Endothelial cell of umbilical vein (primary cell): ENCODE data around the gene CEP85. TPM values are rescaled to one million over a fixed set of nuclear protein-coding genes. Genes with fewer than 3 reads are reported as not detected.

Experiments used
- BruUV-seq: library from RNA; stranded (reverse); fragments of 400-500 nt; replicated peaks from 2 replicates; lab custom pipeline; 2021; lab: Mats Ljungman, UMichigan
- CTCF ChIA-PET: fragments of 300-600, 350-600 bp; sonication (Branson Sonifier 250); formaldehyde crosslinking; loops from one replicate; lab custom pipeline; 2021; ENCODE audit warnings: antibody characterized with exemption, inconsistent platforms; lab: Charles Lee
- POLR2A ChIA-PET: fragments of 300-600, 350-600 bp; sonication (Branson Sonifier 250); formaldehyde crosslinking; loops from one replicate; lab custom pipeline; 2021; ENCODE audit warnings: antibody characterized with exemption, inconsistent platforms; lab: Charles Lee
- DNase-seq: peaks from one replicate; pipeline ENCODE4 v3.0.0-alpha.2; 2011; ENCODE audit warnings: low read depth, low spot score
- FAIRE-seq: peaks from 2 replicates; lab custom pipeline; 2011; peaks lifted over from hg19 to GRCh38; lab: Jason Lieb, UNC
- H2AFZ ChIP-seq: 2 replicates; pipeline ENCODE4 v1.6.0; 2012; ENCODE audit warnings: low read depth, low read length, control low read depth, inconsistent platforms
- H3K27ac ChIP-seq: 2 replicates; pipeline ENCODE4 v1.5.1; 2011; ENCODE audit warnings: low read depth, mild to moderate bottlenecking, control low read depth, low read length, moderate library complexity; ENCODE audit not compliant: insufficient read depth
- H3K27me3 ChIP-seq, 2 experiments: 2 replicates each; pipeline versions ENCODE4 v1.6.0 to v1.6.1; 2011; ENCODE audit warnings: low read length in 2 of 2, mixed read lengths in 1 of 2; ENCODE audit not compliant: control insufficient read depth in 2 of 2, insufficient read depth in 2 of 2
- H3K36me3 ChIP-seq, 2 experiments: 2 replicates in 1 of 2; 3 replicates in 1 of 2; pipeline ENCODE4 v1.5.1; 2011; ENCODE audit warnings: low read length in 2 of 2, mild to moderate bottlenecking in 1 of 2, moderate library complexity in 1 of 2; ENCODE audit not compliant: control insufficient read depth in 2 of 2, insufficient read depth in 2 of 2; ENCODE audit errors: extremely low read depth in 1 of 2
- H3K4me1 ChIP-seq: 3 replicates; pipeline ENCODE4 v1.5.1; 2011; ENCODE audit warnings: mild to moderate bottlenecking, low read length; ENCODE audit not compliant: control insufficient read depth, insufficient read depth; ENCODE audit errors: extremely low read depth
- H3K4me2 ChIP-seq: 2 replicates; pipeline ENCODE4 v1.6.1; 2011; ENCODE audit warnings: low read length, control low read depth, mixed read lengths; ENCODE audit not compliant: insufficient read depth
- H3K4me3 ChIP-seq, 3 experiments: fragments of 200-600 bp in 1 of 3; sonication (generic), shearing (Covaris generic) in 1 of 3; replicated peaks in 1 of 3; 2 replicates each; pipeline ENCODE4 v1.5.1; 2011 to 2016; ENCODE audit warnings: control low read depth in 3 of 3, low read length in 3 of 3, mild to moderate bottlenecking in 2 of 3, inconsistent platforms in 1 of 3, low read depth in 1 of 3, moderate library complexity in 1 of 3; ENCODE audit not compliant: insufficient read depth in 1 of 3
- H3K79me2 ChIP-seq: 2 replicates; pipeline ENCODE4 v1.6.0; 2012; ENCODE audit warnings: low read length, inconsistent platforms; ENCODE audit not compliant: control insufficient read depth, insufficient read depth
- H3K9ac ChIP-seq: replicated peaks from 2 replicates; pipeline ENCODE3; 2011; ENCODE audit warnings: low read length, control low read depth; ENCODE audit not compliant: insufficient read depth; ENCODE audit errors: extremely low read depth
- H3K9me1 ChIP-seq: replicated peaks from 3 replicates; pipeline ENCODE4 v1.6.0; 2011; ENCODE audit warnings: mild to moderate bottlenecking, low read length; ENCODE audit not compliant: control insufficient read depth, insufficient read depth; ENCODE audit errors: extremely low read depth
- H3K9me3 ChIP-seq: replicated peaks from 2 replicates; pipeline ENCODE4 v1.5.1; 2012; ENCODE audit warnings: low read length, inconsistent platforms; ENCODE audit not compliant: control insufficient read depth, insufficient read depth
- H4K20me1 ChIP-seq: replicated peaks from 2 replicates; pipeline ENCODE3; 2011; ENCODE audit warnings: mild to moderate bottlenecking, low read length; ENCODE audit not compliant: control insufficient read depth, insufficient read depth; ENCODE audit errors: extremely low read depth
- EZH2 ChIP-seq: IDR thresholded peaks from 2 replicates; pipeline ENCODE4 v1.6.1; 2012; ENCODE audit warnings: borderline replicate concordance, low read depth, mild to moderate bottlenecking, moderate library complexity, low read length, inconsistent platforms; ENCODE audit not compliant: severe bottlenecking
- FOS ChIP-seq: IDR thresholded peaks from 2 replicates; pipeline ENCODE4 v1.6.1; 2011; ENCODE audit warnings: mild to moderate bottlenecking, low read length, moderate library complexity, borderline replicate concordance; ENCODE audit not compliant: insufficient read depth
- GATA2 ChIP-seq: IDR thresholded peaks from 2 replicates; pipeline ENCODE4 v1.7.0; 2011; ENCODE audit warnings: low read depth, mild to moderate bottlenecking, moderate library complexity, mixed read lengths, low read length; ENCODE audit not compliant: insufficient read length, insufficient read depth
- JUN ChIP-seq: IDR thresholded peaks from 2 replicates; pipeline ENCODE4 v1.6.1; 2011; ENCODE audit warnings: borderline replicate concordance, low read depth; ENCODE audit not compliant: insufficient read length, insufficient read depth
- MYC ChIP-seq: IDR thresholded peaks from one replicate; pipeline ENCODE4 v1.6.1; 2011; ENCODE audit warnings: mild to moderate bottlenecking, low read depth, low read length
- POLR2A ChIP-seq: IDR thresholded peaks from 2 replicates; pipeline ENCODE4 v1.6.1; 2012; ENCODE audit warnings: low read depth, mild to moderate bottlenecking, control low read depth, low read length
- POLR2AphosphoS5 ChIP-seq: IDR thresholded peaks from 2 replicates; pipeline ENCODE4 v1.6.1; 2012; ENCODE audit warnings: low read depth, mild to moderate bottlenecking, control low read depth, low read length, moderate library complexity; ENCODE audit not compliant: insufficient read depth
- dilution Hi-C: fragments of 300-500 bp; cut with MboI; formaldehyde crosslinking; loops from one replicate; pipeline ENCODE4 v1.15.0; 2019; ENCODE audit warnings: low sequenced_read_pairs; ENCODE audit not compliant: extremely low pct_ligation_motif_present
- intact Hi-C: fragments of 100-400 bp; cut with micrococcal nuclease; formaldehyde crosslinking; loops from one replicate; pipeline ENCODE4 v1.10.0; 2022
- polyA plus RNA-seq, 4 experiments: library from polyadenylated mRNA; depleted of rRNA in 3 of 4; stranded (reverse) in 3 of 4; unstranded in 1 of 4; fragments of >200 nt; gene quantifications; 2 replicates each; pipeline versions ENCODE4 v1.2.1 to v1.2.3, GENCODE V29; 2011 to 2012; ENCODE audit warnings: missing spikeins in 1 of 4
- total RNA-seq: library from RNA; stranded (reverse); gene quantifications from 2 replicates; pipeline ENCODE4 v1.2.3, GENCODE V29; 2021
- TF ChIP-seq, protein P1 (sequence below): IDR thresholded peaks from 2 replicates; pipeline ENCODE4 v1.6.1; 2011; ENCODE audit not compliant: insufficient read depth, insufficient read length
- TF ChIP-seq, protein P2 (sequence below), 2 donors: IDR thresholded peaks; 1 replicate in 1 of 2; 2 replicates in 1 of 2; pipeline ENCODE4 v1.5.1; 2011; ENCODE audit warnings: low read length in 2 of 2, mild to moderate bottlenecking in 2 of 2, moderate library complexity in 2 of 2, control low read depth in 1 of 2, inconsistent platforms in 1 of 2, low read depth in 1 of 2; ENCODE audit not compliant: insufficient read depth in 1 of 2; ENCODE audit errors: extremely low read depth in 1 of 2

Gene CEP85
- total and polyA plus RNA-seq, 2 donors (not counting 3 experiments of a cell fraction or from before 2014, with no cell fraction given) = 15.2 to 17.8 TPM

DNA sequence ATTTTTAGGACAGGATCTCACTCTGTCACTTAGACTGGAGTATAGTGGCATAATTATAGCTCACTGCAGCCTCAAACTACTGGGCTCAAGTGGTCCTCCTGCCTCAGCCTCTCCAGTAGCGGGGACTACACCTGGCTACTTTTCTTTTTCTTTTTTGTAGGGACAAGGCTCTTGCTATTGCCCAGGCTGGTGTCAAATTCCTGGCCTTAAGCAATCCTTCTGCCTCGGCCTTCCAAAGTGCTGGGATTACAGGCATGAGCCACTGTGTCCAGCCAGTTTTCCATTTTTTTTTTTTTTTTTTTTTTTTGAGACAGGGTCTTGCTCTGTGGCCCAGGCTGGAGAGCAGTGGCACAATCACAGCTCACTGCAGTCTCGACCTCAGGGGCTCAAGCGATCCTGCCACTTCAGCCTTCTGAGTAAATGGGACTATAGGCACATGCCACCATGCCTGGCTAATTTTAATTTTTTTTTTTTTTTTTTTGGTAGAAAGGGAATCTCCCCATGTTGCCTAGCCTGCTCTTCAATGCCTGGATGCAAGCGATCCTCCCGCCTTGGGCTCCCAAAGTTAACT is 20.6 kb upstream of the CEP85 start:
- no peak overlapping the region for H3K27ac ChIP-seq
- FAIRE-seq (no peak), DNase-seq (no peak)
- ChIA-PET CTCF (interaction anchor here (1.5 kb wide), 1 partner anchor 21 kb away, joined by 6 read pairs; the partner anchor contains the start of gene CEP85), POLR2A (no interaction called here)
- no peaks in the 10 kb centered on the region for H4K20me1 ChIP-seq
- H3K27me3 ChIP-seq = peaks cover 5 to 8% of the 10 kb centered on the region in 2 experiments
- H3K79me2 ChIP-seq = no peaks in the 10 kb centered on the region
- no peak overlapping the region for H3K4me3 ChIP-seq
- H3K9me3 ChIP-seq = no peaks in the 10 kb centered on the region
- no peak for TF ChIP-seq POLR2A
- no peak overlapping the region for H2AFZ ChIP-seq
- no peaks in the 10 kb centered on the region for H3K4me1 ChIP-seq
- BruUV-seq = no TSS peak
- H3K9ac ChIP-seq = no peak overlapping the region
- no peaks in the 10 kb centered on the region for H3K36me3 ChIP-seq
- dilution Hi-C loops (no loop called here), intact Hi-C loops (no loop called here)
- no peaks in the 10 kb centered on the region for H3K9me1 ChIP-seq
- H3K4me2 ChIP-seq = no peak overlapping the region

DNA sequence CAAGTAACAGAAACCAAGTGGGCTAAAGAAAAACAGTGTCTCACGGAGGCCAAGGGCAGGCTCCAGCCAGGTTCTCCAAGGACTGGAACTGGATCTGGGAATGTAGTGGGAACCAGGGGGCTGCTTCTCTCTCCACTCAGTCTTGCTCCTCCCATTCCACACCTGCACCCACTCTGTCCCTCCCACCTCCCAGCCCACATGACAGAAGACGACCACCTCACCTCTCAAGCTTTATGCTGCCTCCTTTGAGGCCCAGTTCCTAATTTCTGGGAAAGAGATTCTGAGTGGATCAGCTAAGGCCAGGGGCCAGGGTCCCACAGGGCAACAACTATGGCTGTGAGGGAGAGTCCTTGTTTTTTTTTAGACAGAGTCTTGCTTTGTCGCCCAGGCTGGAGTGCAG is 18.8 kb upstream of the CEP85 start:
- Histone ChIP-seq H3K27me3 (peaks cover 4 to 5% of the 10 kb centered on the region in 2 experiments), H4K20me1 (no peaks in the 10 kb centered on the region), H3K9me3 (no peaks in the 10 kb centered on the region), H3K4me1 (no peaks in the 10 kb centered on the region), H3K79me2 (no peaks in the 10 kb centered on the region), H3K36me3 (no peaks in the 10 kb centered on the region), H3K27ac (no peak overlapping the region), H3K9ac (no peak overlapping the region), H3K4me3 (no peak overlapping the region), H3K9me1 (no peaks in the 10 kb centered on the region), H2AFZ (no peak overlapping the region), H3K4me2 (no peak overlapping the region)
- intact Hi-C loops (no loop called here), dilution Hi-C loops (no loop called here)
- no peak for DNase-seq
- BruUV-seq = no TSS peak
- CTCF ChIA-PET = interaction anchor here (1.5 kb wide), 1 partner anchor 10 kb away, joined by 4 read pairs; no protein-coding TSS in a partner anchor
- FAIRE-seq = no peak
- POLR2A ChIA-PET = no interaction called here
- TF ChIP-seq GATA2 (no peak), JUN (no peak), MYC (no peak), FOS (no peak), POLR2A (no peak), POLR2AphosphoS5 (no peak), EZH2 (no peak)
- TF ChIP-seq, protein P1, sequence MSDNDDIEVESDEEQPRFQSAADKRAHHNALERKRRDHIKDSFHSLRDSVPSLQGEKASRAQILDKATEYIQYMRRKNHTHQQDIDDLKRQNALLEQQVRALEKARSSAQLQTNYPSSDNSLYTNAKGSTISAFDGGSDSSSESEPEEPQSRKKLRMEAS = no peak
- TF ChIP-seq, protein P2, sequence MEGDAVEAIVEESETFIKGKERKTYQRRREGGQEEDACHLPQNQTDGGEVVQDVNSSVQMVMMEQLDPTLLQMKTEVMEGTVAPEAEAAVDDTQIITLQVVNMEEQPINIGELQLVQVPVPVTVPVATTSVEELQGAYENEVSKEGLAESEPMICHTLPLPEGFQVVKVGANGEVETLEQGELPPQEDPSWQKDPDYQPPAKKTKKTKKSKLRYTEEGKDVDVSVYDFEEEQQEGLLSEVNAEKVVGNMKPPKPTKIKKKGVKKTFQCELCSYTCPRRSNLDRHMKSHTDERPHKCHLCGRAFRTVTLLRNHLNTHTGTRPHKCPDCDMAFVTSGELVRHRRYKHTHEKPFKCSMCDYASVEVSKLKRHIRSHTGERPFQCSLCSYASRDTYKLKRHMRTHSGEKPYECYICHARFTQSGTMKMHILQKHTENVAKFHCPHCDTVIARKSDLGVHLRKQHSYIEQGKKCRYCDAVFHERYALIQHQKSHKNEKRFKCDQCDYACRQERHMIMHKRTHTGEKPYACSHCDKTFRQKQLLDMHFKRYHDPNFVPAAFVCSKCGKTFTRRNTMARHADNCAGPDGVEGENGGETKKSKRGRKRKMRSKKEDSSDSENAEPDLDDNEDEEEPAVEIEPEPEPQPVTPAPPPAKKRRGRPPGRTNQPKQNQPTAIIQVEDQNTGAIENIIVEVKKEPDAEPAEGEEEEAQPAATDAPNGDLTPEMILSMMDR (IDR thresholded peaks at IDR 0.05; ENCODE audit: extremely low read depth in 1 of 2, insufficient read depth in 1 of 2, low read depth in 1 of 2, low read length in 2 of 2) = no peak
